ENCODE results near the gene RBMS3. TPM values are rescaled to one million over a fixed set of nuclear protein-coding genes. Genes with fewer than 3 reads are reported as not detected.

The RBMS3 gene
- total RNA-seq, 1 donor from 2014 or later = 47.6 TPM

DNA sequence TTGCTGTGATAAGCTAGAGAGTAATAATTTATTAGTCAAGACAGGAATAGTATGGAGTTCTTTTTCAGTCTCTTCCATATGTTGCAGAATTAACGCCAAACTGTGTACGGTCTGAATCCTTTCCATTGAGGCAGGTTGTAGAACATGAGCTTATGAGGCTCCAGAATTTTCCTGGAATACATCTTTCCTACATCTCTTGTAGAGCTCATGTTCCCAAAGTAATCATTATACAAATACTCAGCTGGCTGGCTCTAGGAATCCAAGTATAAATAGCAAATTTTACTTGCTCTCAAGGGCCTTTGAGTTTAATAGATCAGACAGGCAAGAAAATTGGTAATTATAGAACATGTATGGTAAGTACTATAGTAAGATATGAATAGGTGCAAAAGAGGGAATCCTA is 419.4 kb downstream of the RBMS3 start:
- no peak for DNase-seq (ENCODE audit: low spot score)
- H3K27ac Mint-ChIP-seq (ENCODE audit: unreplicated experiment) = no peak overlapping the region
- peaks cover 9% of the 10 kb centered on the region for H3K36me3 Mint-ChIP-seq (ENCODE audit: low read depth)
- H3K9me3 Mint-ChIP-seq (ENCODE audit: low read depth) = peaks cover 4% of the 10 kb centered on the region
- no peaks in the 10 kb centered on the region for H3K27me3 Mint-ChIP-seq (ENCODE audit: low read depth)
- H3K4me3 Mint-ChIP-seq (ENCODE audit: unreplicated experiment) = no peak overlapping the region
- TF ChIP-seq, protein P1, sequence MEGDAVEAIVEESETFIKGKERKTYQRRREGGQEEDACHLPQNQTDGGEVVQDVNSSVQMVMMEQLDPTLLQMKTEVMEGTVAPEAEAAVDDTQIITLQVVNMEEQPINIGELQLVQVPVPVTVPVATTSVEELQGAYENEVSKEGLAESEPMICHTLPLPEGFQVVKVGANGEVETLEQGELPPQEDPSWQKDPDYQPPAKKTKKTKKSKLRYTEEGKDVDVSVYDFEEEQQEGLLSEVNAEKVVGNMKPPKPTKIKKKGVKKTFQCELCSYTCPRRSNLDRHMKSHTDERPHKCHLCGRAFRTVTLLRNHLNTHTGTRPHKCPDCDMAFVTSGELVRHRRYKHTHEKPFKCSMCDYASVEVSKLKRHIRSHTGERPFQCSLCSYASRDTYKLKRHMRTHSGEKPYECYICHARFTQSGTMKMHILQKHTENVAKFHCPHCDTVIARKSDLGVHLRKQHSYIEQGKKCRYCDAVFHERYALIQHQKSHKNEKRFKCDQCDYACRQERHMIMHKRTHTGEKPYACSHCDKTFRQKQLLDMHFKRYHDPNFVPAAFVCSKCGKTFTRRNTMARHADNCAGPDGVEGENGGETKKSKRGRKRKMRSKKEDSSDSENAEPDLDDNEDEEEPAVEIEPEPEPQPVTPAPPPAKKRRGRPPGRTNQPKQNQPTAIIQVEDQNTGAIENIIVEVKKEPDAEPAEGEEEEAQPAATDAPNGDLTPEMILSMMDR (IDR thresholded peaks at IDR 0.05) = no peak
- peaks cover 45% of the 10 kb centered on the region for H3K4me1 Mint-ChIP-seq (ENCODE audit: low read depth)

DNA sequence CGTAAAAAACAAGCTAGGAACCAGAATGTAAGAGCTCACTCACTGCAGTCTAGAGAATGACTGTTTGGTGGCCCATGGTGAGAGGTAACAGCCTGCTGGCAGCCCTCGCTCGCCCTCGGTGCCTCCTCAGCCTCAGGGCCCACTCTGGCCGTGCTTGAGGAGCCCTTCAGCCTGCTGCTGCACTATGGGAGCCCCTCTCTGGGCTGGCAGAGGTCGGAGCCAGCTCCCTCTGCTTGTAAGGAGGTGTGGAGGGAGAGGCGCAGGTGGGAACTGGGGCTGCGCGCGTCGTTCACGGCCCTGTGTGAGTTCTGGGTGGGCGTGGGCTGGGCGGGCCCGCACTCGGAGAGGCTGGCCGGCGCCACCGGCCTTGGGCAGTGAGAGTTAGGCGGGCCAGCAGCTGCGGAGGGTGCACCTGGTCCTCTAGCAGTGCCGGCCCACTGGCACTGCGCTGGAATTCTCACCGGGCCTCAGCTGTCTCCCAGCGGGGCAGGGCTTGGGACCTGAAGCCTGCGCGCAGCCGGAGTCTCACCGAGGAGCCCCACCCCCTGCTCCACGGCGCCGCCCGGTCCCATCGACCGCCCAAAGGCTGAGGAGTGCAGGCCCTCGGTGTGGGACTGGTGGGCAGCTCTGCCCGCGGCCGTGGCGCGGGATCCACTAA is 420.6 kb downstream of the RBMS3 start:
- Mint-ChIP-seq H3K9me3 (ENCODE audit: low read depth) (peaks cover 4% of the 10 kb centered on the region), H3K27me3 (ENCODE audit: low read depth) (no peaks in the 10 kb centered on the region), H3K27ac (ENCODE audit: unreplicated experiment) (no peak overlapping the region), H3K4me1 (ENCODE audit: low read depth) (peaks cover 33% of the 10 kb centered on the region), H3K36me3 (ENCODE audit: low read depth) (peaks cover 9% of the 10 kb centered on the region), H3K4me3 (ENCODE audit: unreplicated experiment) (no peak overlapping the region)
- peak; percentile 86 for DNase-seq (ENCODE audit: low spot score)
- TF ChIP-seq, protein P1 (IDR thresholded peaks at IDR 0.05) = no peak

- no peak overlapping the region for H3K27ac Mint-ChIP-seq (ENCODE audit: unreplicated experiment)
- no peak for DNase-seq (ENCODE audit: low spot score)
- no peaks in the 10 kb centered on the region for H3K4me1 Mint-ChIP-seq (ENCODE audit: low read depth)
- peaks cover 6% of the 10 kb centered on the region for H3K36me3 Mint-ChIP-seq (ENCODE audit: low read depth)
- H3K9me3 Mint-ChIP-seq (ENCODE audit: low read depth) = peaks cover 4% of the 10 kb centered on the region
- TF ChIP-seq, protein P1 (IDR thresholded peaks at IDR 0.05) = no peak
- H3K4me3 Mint-ChIP-seq (ENCODE audit: unreplicated experiment) = no peak overlapping the region
- H3K27me3 Mint-ChIP-seq (ENCODE audit: low read depth) = no peaks in the 10 kb centered on the region
These were observed 425.3 kb downstream of the RBMS3 start for GRCh38 chr3:29705906-29706844.

DNA sequence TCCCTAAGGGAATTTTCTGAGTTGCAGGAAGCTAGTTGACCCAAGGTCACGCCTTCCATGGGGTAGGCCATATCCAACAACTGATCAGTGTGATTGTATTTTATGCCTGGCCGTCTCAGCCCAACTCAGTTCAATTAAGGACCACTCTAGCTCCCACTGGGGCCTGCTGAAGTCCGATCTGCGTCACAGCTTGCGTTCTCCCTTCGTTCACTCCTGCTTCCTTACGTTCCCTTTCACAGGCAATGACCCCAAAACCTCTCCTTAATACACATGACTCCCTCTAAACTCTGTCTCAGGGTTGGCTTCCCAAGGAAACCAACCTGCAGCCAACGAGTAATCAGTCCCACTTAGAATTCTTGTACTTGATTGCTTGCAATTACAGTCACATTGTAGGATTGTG is 428.0 kb downstream of the RBMS3 start:
- Mint-ChIP-seq H3K9me3 (ENCODE audit: low read depth) (no peaks in the 10 kb centered on the region), H3K27ac (ENCODE audit: unreplicated experiment) (no peak overlapping the region), H3K4me3 (ENCODE audit: unreplicated experiment) (no peak overlapping the region), H3K36me3 (ENCODE audit: low read depth) (no peaks in the 10 kb centered on the region), H3K27me3 (ENCODE audit: low read depth) (no peaks in the 10 kb centered on the region), H3K4me1 (ENCODE audit: low read depth) (no peaks in the 10 kb centered on the region)
- TF ChIP-seq, protein P1 (IDR thresholded peaks at IDR 0.05) = no peak
- DNase-seq (ENCODE audit: low spot score) = no peak

DNA sequence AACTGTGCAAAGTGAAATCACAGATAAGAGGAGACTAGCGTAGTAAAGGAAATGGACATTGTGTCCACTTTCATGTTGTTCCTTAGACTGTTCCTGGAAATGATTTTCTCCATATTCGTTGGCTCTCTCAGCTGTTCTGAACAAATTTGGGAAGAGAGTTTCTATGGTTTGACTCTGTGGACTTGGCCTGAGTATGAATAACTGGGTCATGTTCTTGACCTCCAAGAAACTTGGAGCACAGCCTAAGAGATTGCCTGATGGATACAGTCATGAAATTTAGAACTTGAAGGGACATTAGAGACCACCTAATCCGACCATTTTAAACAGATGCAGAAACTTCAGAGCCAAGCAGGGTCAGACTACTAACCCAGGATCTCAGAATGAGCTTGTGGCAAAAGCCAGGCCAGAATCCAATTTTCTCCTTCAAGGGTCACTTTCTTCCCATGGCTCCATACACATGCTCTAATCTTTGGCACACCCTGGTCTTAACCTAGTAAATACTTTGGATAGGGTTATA is 430.4 kb downstream of the RBMS3 start:
- Mint-ChIP-seq H3K4me3 (ENCODE audit: unreplicated experiment) (no peak overlapping the region), H3K27me3 (ENCODE audit: low read depth) (no peaks in the 10 kb centered on the region), H3K4me1 (ENCODE audit: low read depth) (no peaks in the 10 kb centered on the region), H3K9me3 (ENCODE audit: low read depth) (no peaks in the 10 kb centered on the region), H3K27ac (ENCODE audit: unreplicated experiment) (no peak overlapping the region), H3K36me3 (ENCODE audit: low read depth) (peaks cover 2% of the 10 kb centered on the region)
- no peak for DNase-seq (ENCODE audit: low spot score)
- TF ChIP-seq, protein P1 (IDR thresholded peaks at IDR 0.05) = no peak
